ENCODE results near the gene SINHCAF. TPM values are rescaled to one million over a fixed set of nuclear protein-coding genes. Genes with fewer than 3 reads are reported as not detected.
A peak's percentile ranks its signal among the peaks of the same experiment; 100 is the strongest.

Gene SINHCAF
- total RNA-seq, 1 experiment from 2014 or later, result 497 TPM

GRCh38 chr12:31297572-31298514 lies 28.1 kb downstream of the SINHCAF start:
- no peak overlapping the region for H4K91ac ChIP-seq (ENCODE audit: insufficient read length, low read depth, low read length)
- no peaks in the 10 kb centered on the region for H3K79me1 ChIP-seq (ENCODE audit: insufficient read depth, low read depth, low read length, poor library complexity, severe bottlenecking)
- no peak overlapping the region for H2BK12ac ChIP-seq (ENCODE audit: insufficient read length, low read depth, low read length)
- Mint-ChIP-seq H3K4me1 (peaks cover 27 to 28% of the 10 kb centered on the region in 2 experiments), H3K27ac (peak overlapping the region in 2 of 3 experiments; percentile 79 to 85; a peak in 4 of 7 replicates), H3K9me3 (no peaks in the 10 kb centered on the region), H3K27me3 (ENCODE audit: low read depth) (no peaks in the 10 kb centered on the region), H3K4me3 (no peak overlapping the region), H3K36me3 (ENCODE audit: insufficient read depth in 1 of 3, low read depth in 3 of 3) (peaks cover 60 to 92% (median 88%) of the 10 kb centered on the region in 3 experiments)
- H3K4me2 ChIP-seq (ENCODE audit: insufficient read depth, insufficient read length, low read length), result no peak overlapping the region
- no peak overlapping the region for H4K8ac ChIP-seq (replicated peaks; ENCODE audit: insufficient read length, low read depth, low read length)
- H3K27me3 ChIP-seq (ENCODE audit: insufficient read depth, low read length), result no peaks in the 10 kb centered on the region
- H2BK5ac ChIP-seq (ENCODE audit: insufficient read length, low read length), result no peak overlapping the region
- H3K79me2 ChIP-seq (ENCODE audit: insufficient read depth, low read length), result peaks cover 51% of the 10 kb centered on the region
- no peaks in the 10 kb centered on the region for H3K23me2 ChIP-seq (ENCODE audit: insufficient read length, low read depth, low read length, poor library complexity, severe bottlenecking)
- no peak overlapping the region for H3K18ac ChIP-seq (ENCODE audit: insufficient read length, low read depth, low read length)
- no peaks in the 10 kb centered on the region for H4K20me1 ChIP-seq (ENCODE audit: control insufficient read depth, insufficient read depth, insufficient read length)
- H3K14ac ChIP-seq (ENCODE audit: insufficient read depth, low read length), result no peak overlapping the region
- no peak overlapping the region for H2BK20ac ChIP-seq (ENCODE audit: low read depth, low read length, poor library complexity, severe bottlenecking)
- no peak for TF ChIP-seq CTCF (conservative IDR thresholded peaks at IDR 0.05)
- no peak overlapping the region for H2AFZ ChIP-seq (ENCODE audit: low read length)
- H3K27ac ChIP-seq (ENCODE audit: insufficient read length, low read depth, low read length), result no peak overlapping the region
- no peak overlapping the region for H3K4ac ChIP-seq (ENCODE audit: low read depth, low read length)
- H2BK15ac ChIP-seq (ENCODE audit: low read depth, low read length), result no peak overlapping the region
- DNase-seq, result no peak
- no peak overlapping the region for H3K56ac ChIP-seq (ENCODE audit: insufficient read length, low read depth, low read length)
- no peak overlapping the region for H2AK5ac ChIP-seq (ENCODE audit: insufficient read length, low read length)
- H2BK120ac ChIP-seq (ENCODE audit: low read depth, low read length, poor library complexity, severe bottlenecking), result no peak overlapping the region
- no peak overlapping the region for H3K23ac ChIP-seq (ENCODE audit: insufficient read length, low read depth, low read length)
- no peak overlapping the region for H4K5ac ChIP-seq (ENCODE audit: insufficient read length, low read depth, low read length)
- H3T11ph ChIP-seq (ENCODE audit: low read length), result no peak overlapping the region
- H3K4me1 ChIP-seq (ENCODE audit: insufficient read depth, low read length), result no peaks in the 10 kb centered on the region
- WGBS (ENCODE audit: extremely low coverage, insufficient read length, low lambda C conversion rate), result no CpG with 5 or more reads among the region's 13 CpGs
- H3K9me3 ChIP-seq (ENCODE audit: control insufficient read depth, low read depth, low read length), result no peaks in the 10 kb centered on the region
- H3K9ac ChIP-seq (ENCODE audit: extremely low read depth, insufficient read length, low read length), result no peak overlapping the region

Data from H9 (cell line).